CD4-positive, alpha-beta T cell treated with Interleukin-4 for 1 hour (primary cell): ENCODE results near the gene SPTBN1.

Experiments
- DNase-seq, 2 donors: peaks; one replicate each; pipeline ENCODE4 v3.0.0-alpha.2; 2020 to 2022

SPTBN1 gene

DNA sequence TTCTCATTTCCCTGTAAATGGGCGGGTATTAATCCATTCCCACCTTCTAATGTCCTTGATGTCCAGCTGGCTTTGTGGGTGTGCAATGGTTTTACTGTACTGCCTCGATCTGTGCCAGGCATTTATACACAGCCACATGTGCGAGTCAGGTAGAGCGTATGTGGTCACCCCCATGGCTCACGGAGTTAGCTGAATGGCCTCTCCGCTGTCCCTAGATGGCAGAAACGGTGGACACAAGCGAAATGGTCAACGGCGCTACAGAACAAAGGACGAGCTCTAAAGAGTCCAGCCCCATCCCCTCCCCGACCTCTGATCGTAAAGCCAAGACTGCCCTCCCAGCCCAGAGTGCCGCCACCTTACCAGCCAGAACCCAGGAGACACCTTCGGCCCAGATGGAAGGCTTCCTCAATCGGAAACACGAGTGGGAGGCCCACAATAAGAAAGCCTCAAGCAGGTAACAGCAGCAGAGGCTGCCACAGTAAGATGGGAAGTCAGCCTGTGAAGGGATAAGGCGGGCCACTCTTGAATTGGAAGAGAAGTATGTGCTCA is 208.2 kb downstream of the SPTBN1 start:
- no peak for DNase-seq

- DNase-seq, result peak; percentile 40 to 47
Observed at GRCh38 chr2:54665436-54665856, 209.3 kb downstream of the SPTBN1 start.

DNA sequence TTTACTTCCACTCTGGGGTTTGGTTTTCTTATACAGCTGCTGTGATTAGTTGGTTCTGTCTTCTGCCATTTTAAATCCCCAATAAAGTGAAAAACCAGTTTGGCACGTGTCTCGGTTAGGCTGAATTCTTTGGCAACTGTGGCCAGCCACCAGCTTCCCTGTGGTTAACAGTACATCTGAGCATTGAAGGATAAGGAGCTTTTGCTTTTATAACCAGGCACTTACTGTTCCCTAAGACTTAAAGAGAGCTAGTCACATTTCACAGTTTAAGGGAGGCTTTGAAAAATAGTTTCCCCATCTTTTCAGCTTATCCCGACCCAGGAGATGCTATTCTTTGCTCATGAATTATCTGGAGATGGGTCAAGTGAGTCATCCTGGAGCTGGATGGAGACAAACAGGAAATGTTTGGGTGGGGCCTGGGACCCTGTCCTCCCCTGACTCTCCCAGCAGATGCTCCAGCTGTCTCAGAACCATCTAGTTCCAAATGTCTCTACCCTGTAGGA is 210.1 kb downstream of the SPTBN1 start:
- no peak for DNase-seq

DNA sequence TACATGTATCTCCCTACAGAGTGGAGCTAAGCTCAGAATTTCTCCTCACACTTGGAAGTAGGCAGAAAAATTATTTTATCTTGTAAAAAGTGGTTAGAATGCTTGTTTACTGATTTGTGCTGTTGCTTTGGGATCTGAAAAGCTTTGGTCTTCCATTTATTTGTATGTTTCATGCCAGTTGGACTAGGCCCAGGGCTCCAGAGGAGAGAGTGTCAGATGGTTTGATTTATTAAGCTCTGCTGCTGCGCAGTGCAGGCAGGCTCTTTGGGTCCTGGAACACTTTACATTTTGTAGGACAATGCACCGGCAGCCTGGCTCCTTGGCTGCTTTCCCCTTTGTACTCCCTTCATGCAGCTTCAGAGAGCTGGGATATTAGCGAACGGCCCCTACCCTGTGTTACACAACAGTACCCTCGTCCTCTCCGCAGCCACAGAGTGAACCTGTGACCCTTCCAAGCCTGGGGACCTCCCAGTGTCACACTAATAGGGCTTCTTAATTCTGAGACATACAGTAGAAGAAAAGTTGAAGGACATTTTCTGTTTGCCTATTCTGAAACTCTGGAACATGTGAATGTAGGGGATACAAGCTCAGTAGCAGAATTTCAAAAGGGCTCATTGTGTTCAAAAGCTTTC is 210.6 kb downstream of the SPTBN1 start:
- DNase-seq, result no peak

- no peak for DNase-seq
Observed at GRCh38 chr2:54667266-54667639, 211.1 kb downstream of the SPTBN1 start.

DNA sequence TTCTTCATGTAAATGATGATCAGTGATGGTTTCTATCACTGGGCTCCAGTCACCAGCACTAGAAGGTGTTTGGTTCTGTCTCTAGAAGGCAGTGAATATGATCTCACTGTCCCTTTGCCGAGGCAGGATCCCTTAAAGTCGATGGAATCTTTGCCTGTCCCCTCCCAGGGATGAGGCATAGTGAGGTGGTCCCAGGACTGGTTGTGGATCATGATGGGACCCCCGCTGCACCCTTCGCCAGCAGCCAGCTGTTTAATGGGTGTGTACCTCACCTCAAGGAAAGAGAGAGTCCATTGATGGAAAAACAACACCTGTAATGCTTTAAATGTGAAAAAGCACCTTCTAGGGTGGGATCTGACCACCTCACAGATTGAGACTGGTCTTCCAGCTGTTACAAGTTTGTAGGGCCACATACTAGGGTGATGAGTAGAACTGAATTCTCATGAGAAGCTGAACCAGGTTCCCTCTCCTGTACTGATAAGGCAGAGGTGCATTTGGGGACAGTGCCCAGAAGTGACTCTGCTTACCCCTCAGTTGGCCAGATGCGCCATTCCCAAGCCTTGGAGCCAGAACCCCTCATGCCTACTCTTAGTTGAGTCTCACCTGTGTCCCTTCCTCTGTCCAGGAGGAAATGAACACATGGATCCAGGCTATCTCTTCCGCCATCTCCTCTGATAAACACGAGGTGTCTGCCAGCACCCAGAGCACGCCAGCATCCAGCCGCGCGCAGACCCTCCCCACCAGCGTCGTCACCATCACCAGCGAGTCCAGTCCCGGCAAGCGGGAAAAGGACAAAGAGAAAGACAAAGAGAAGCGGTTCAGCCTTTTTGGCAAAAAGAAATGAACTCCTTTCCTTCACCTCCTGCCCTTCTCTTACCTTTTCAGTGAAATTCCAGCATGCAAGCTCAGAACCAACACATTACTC is 211.9 kb downstream of the SPTBN1 start:
- DNase-seq, result no peak

- DNase-seq, result no peak
Observed at GRCh38 chr2:54668711-54669110, 212.6 kb downstream of the SPTBN1 start.

DNA sequence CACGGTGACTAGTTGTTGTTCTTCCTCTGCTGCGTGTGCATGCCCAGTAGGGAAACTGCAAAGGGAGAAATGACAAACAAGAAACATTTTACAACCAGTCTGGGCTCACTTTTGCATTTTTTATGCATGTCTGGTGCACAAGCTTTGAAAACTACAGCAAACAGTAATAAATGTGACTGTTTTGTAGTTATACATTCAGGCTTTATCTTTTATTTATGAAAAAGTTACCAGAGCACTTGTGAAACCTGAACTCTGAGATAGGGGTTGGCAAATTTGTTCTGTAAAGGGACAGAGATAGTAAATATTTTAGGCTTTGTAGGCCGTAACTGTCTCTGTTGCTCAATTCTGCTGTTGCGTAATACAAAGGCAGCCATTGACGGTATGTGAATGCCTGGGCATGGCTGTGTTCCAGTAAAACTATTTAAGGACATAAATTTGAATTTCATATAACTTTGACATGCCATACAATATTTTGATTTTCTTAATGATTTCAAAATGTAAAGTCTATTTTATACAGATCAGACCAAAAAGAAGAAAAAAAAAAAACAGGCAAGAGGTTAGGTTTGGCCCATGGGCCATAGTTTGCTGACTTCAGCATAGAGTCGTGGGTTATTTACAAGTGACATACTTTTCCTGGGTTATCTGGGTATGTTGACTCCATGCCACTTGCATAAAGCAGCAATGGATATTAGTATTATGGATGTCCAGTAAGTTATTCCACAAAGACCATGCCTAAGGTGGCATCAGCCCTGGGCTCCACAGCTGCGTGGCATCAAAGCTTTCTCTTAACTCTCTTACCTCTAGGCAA is 213.8 kb downstream of the SPTBN1 start:
- peak in 1 of 2 donors; percentile 16 for DNase-seq

DNA sequence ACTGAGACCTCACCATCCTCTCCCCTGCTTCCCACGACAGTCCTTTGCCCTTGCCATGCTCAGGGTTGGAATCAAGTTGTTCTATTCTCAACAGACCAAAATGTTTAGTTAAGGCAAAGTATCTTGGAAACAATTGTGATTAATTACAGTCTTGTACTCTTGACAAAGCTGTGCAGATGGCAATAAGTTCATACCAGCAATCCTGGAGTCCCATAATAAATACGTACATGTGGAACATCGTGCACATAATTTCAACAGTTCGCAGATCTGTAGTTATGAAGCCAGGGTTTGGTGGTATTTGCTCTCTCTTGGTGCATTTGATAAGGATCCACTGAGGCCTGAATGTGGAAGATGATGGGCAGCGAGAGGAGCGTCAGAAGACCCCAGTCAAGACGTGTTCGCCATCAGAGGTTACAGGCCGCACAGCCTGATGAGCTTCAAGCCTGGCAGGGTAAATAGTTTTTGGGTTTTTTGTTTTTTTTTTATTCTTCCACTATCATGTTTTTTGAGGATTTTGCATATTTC is 214.4 kb downstream of the SPTBN1 start:
- DNase-seq, result no peak

DNA sequence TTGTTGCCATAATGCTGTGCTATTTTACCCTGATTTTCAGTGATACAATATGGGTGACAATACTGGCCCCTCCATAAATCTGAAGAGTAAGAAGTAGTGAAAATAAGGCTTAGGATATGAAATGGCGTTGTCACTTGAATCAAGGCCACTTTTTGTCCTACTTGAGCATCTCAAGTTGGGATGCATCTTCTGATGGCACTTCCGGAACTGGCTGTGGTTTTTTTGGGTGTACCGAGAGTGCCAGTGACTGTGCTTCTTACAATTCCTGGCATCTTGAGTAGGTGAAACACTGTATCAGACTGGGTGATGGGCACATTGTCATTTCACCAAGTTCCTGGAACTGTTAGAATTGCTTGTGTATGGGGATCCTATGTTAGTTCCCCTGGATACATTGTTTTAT is 214.9 kb downstream of the SPTBN1 start:
- DNase-seq, result no peak

- DNase-seq, result no peak
Observed at GRCh38 chr2:54671875-54672589, 215.9 kb downstream of the SPTBN1 start.

DNA sequence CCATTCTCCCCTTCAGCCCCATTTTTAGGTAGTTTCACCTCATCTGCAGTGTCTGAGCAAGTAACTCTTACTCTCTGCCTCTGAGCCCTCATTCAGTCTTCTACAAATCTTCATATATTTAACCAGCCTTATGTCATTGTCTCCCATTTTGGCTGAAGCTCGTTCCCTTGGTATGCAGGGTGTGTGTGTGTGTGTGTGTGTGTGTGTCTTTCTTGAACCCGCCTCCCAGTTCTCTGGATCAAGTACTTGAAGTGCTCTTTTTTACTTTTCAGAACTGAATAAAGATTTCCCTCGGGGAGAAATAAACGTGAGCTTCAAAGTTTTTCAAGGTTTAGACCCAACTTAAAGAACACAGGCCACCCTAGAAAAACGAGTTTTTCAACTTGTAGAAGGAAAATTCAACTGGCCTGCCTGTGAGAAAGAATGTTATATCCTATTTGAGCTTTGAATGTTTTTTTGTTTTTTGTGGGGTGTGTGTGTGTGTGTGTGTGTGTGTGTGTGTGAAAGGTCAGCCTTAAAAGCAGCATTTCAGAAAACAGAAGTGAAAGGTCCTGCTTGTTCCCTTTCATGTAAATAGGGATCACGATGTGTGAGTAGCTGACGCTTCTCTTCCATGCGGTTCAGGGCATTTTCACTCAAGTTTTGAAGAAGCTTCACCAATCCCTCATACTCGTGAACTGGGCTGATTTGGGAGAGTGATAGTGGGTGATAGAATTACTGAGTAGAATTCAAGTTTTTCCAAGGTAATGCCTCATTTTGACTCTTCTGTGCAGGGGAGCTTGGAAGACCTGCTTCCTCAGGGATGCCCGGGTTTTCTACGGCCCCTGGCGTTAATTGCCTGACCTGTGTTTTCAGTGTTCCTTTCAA is 216.7 kb downstream of the SPTBN1 start:
- peak in 1 of 2 donors; percentile 21 for DNase-seq

DNA sequence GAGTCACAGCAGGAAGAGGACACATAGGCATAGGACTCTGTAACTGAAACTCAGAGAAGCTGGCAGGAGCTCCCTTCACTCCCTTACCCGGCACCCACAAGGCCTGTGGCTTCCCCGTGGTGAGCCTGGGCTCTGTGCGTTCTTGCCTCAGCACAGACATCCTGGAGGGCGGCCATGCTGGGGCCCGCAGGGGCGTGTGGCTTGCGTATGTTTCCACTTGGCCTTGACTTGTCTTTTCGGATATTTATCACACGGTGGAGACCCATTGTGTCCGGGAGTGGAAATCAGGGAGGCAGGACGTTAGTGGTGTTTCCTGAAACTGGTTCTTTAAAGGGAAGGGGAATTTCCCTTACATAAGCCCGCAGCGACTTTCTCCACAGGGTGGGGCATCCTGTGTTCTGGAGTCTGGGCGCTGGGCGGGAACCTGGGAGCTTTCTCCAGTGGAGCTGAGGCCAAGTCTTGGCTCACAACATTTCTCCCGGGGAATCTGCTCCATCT is 217.4 kb downstream of the SPTBN1 start:
- DNase-seq, result peak; percentile 18 to 29

DNA sequence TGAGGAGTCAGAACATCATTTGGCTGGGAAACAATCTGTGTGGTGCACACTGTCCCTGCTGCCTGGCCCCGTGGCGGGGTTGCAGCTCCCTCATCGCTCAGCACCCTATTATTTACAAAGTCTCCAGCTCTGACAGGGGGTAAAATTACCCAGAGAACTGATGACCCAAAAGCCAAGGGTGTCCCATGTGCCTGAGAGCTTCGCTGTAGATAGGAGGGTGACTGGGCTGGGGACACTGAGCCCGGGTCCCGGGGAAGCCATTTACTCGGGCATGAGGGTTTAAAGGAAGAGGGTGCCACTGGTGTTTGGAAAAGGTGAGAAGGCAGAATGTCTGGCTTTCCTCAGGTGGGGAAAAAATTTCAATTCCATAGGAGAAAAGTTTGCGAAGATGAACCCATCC is 219.2 kb downstream of the SPTBN1 start:
- DNase-seq, result no peak

DNA sequence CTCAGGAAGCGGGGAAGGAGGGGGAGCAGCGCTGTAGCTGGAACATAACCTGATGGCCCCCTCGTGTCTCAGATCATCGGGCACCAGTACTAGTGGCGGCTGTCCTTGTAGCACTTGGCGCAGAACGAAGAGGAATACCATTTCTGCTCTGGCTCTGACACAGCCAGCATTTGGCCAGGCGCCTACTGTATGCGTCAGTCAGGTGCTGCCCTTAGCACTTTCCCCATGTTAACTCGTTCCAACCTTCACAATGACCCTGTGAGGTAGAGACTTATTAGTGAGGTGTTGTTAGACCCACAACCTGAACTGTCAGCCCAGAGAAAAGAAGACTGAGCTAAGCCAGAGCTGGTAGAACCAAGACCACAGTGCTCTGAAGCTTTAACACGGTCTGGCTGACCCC is 219.6 kb downstream of the SPTBN1 start:
- DNase-seq, result no peak

GRCh38 chr2:54676656-54677055 is 220.5 kb downstream of the SPTBN1 start:
- DNase-seq, result no peak

- DNase-seq, result no peak
Observed at GRCh38 chr2:54677476-54678265, 221.5 kb downstream of the SPTBN1 start.

DNA sequence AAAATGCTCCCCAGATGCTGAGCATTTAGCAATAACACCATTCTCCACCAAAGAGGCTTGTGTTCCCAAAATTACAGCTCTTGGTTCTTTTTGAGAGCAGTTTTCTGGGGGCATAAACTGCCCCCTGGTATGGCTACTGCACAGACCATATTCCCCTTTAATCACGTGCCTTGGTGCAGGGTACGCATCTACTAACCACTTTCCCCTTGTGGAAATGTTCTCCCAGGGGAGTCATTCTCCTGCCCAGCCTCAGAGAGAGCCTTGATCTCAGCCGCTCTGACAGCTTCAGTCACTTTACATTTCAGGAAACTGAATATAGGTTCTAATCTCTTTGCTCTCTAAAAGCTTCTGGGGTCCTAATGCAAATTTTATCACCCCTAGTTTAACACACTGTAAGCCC is 222.6 kb downstream of the SPTBN1 start:
- DNase-seq, result no peak

GRCh38 chr2:54680397-54681041 is 224.4 kb downstream of the SPTBN1 start:
- DNase-seq, result no peak
